Smooth muscle cell (in vitro differentiated cells): ENCODE data around the gene LARP4B. TPM values are rescaled to one million over a fixed set of nuclear protein-coding genes. Genes with fewer than 3 reads are reported as not detected.

Experiments used
- DNase-seq: peaks from one replicate; lab custom pipeline; 2025; ENCODE audit not compliant: unreplicated experiment; lab: John Stamatoyannopoulos, UW
- H2AFZ ChIP-seq: fragments of 200-600 bp; sonication (generic); 2 replicates; pipeline ENCODE4 v1.6.0; 2016; ENCODE audit warnings: antibody characterized with exemption, low read depth, mild to moderate bottlenecking
- H3F3A ChIP-seq: fragments of 200-600 bp; sonication (generic); 2 replicates; pipeline ENCODE4 v1.6.0; 2017; ENCODE audit warnings: antibody characterized with exemption, low read depth
- H3K27ac ChIP-seq: fragments of 200-600 bp; sonication (generic); 2 replicates; pipeline ENCODE4 v1.5.1; 2016; ENCODE audit warnings: low read depth, mild to moderate bottlenecking
- H3K27me3 ChIP-seq: fragments of 200-600 bp; sonication (generic); 2 replicates; pipeline ENCODE4 v1.6.1; 2016; ENCODE audit warnings: low read depth, mild to moderate bottlenecking
- H3K36me3 ChIP-seq: fragments of 200-600 bp; sonication (generic); 2 replicates; pipeline ENCODE4 v1.5.1; 2016; ENCODE audit warnings: low read depth
- H3K4me1 ChIP-seq: fragments of 200-600 bp; sonication (generic); 2 replicates; pipeline ENCODE4 v1.5.1; 2016; ENCODE audit warnings: low read depth
- H3K4me2 ChIP-seq: fragments of 200-600 bp; sonication (generic); 2 replicates; pipeline ENCODE4 v1.6.0; 2016; ENCODE audit warnings: mild to moderate bottlenecking
- H3K4me3 ChIP-seq: fragments of 200-600 bp; sonication (generic); 2 replicates; pipeline ENCODE4 v1.5.1; 2016; ENCODE audit warnings: mild to moderate bottlenecking
- H3K79me2 ChIP-seq: fragments of 200-600 bp; sonication (generic); 2 replicates; pipeline ENCODE4 v1.6.0; 2016; ENCODE audit warnings: low read depth, mild to moderate bottlenecking
- H3K9ac ChIP-seq: fragments of 200-600 bp; sonication (generic); 2 replicates; pipeline ENCODE4 v1.6.0; 2016; ENCODE audit warnings: low read depth
- H3K9me3 ChIP-seq: fragments of 200-600 bp; sonication (generic); replicated peaks from 2 replicates; pipeline ENCODE4 v1.5.1; 2016; ENCODE audit warnings: low read depth
- H4K20me1 ChIP-seq: fragments of 200-600 bp; sonication (generic); 2 replicates; pipeline ENCODE4 v1.6.0; 2016; ENCODE audit warnings: low read depth
- CTCF ChIP-seq: fragments of 200-600 bp; sonication (generic); IDR thresholded peaks from 2 replicates; pipeline ENCODE4 v1.5.1; 2017; ENCODE audit warnings: borderline replicate concordance, mild to moderate bottlenecking, antibody characterized with exemption; ENCODE audit not compliant: insufficient read depth, poor library complexity, severe bottlenecking
- WGBS: methylation state at CpG from one replicate; pipeline ENCODE4 v1.1.7; 2016; ENCODE audit warnings: low lambda C conversion rate; 5-methylcytosine and 5-hydroxymethylcytosine counted together
- polyA plus RNA-seq: library from polyadenylated mRNA; unstranded; fragments of >200 nt; fragmentation: Nextera tagmentation; extraction: Ambion mirVana; gene quantifications from 2 replicates; pipeline ENCODE4 v1.2.1, GENCODE V29; 2016
- total RNA-seq: library from RNA; depleted of rRNA; stranded (reverse); fragments of >200 nt; gene quantifications from 2 replicates; pipeline ENCODE4 v1.2.3, GENCODE V29; 2014

LARP4B gene
- total and polyA plus RNA-seq, 2 experiments from 2014 or later, result 16.7 to 24.9 TPM

GRCh38 chr10:843703-844102 is 87.8 kb downstream of the LARP4B start:
- WGBS, result 100% methylated on average over 1 of the region's 1 CpG
- Histone ChIP-seq H3K4me3 (no peak overlapping the region), H3K9ac (no peak overlapping the region), H3K79me2 (peaks cover 56% of the 10 kb centered on the region), H3F3A (no peaks in the 10 kb centered on the region), H3K27ac (no peak overlapping the region), H3K36me3 (peaks cover 12% of the 10 kb centered on the region), H3K27me3 (no peaks in the 10 kb centered on the region), H3K4me1 (no peaks in the 10 kb centered on the region), H3K4me2 (no peak overlapping the region), H4K20me1 (peaks cover 51% of the 10 kb centered on the region), H3K9me3 (no peaks in the 10 kb centered on the region), H2AFZ (no peak overlapping the region)
- no peak for DNase-seq
- no peak for TF ChIP-seq CTCF

- H3K9ac ChIP-seq, result no peak overlapping the region
- peaks cover 55% of the 10 kb centered on the region for H4K20me1 ChIP-seq
- no peak overlapping the region for H2AFZ ChIP-seq
- peaks cover 52% of the 10 kb centered on the region for H3K79me2 ChIP-seq
- no peaks in the 10 kb centered on the region for H3F3A ChIP-seq
- peaks cover 12% of the 10 kb centered on the region for H3K36me3 ChIP-seq
- H3K4me1 ChIP-seq, result no peaks in the 10 kb centered on the region
- WGBS, result 98% methylated on average over 6 of the region's 6 CpGs
- H3K4me3 ChIP-seq, result no peak overlapping the region
- DNase-seq, result no peak
- H3K4me2 ChIP-seq, result no peak overlapping the region
- no peak overlapping the region for H3K27ac ChIP-seq
- TF ChIP-seq CTCF, result no peak
- H3K9me3 ChIP-seq, result no peaks in the 10 kb centered on the region
- H3K27me3 ChIP-seq, result no peaks in the 10 kb centered on the region
Observed at GRCh38 chr10:842795-843194, 88.7 kb downstream of the LARP4B start.

GRCh38 chr10:841535-841934 is 90.0 kb downstream of the LARP4B start:
- Histone ChIP-seq H3K4me2 (no peak overlapping the region), H3F3A (no peaks in the 10 kb centered on the region), H3K9ac (no peak overlapping the region), H3K36me3 (peaks cover 12% of the 10 kb centered on the region), H3K27ac (no peak overlapping the region), H3K9me3 (no peaks in the 10 kb centered on the region), H4K20me1 (peaks cover 55% of the 10 kb centered on the region), H3K4me1 (no peaks in the 10 kb centered on the region), H3K4me3 (no peak overlapping the region), H3K27me3 (no peaks in the 10 kb centered on the region), H2AFZ (no peak overlapping the region), H3K79me2 (peaks cover 40% of the 10 kb centered on the region)
- DNase-seq, result no peak
- no peak for TF ChIP-seq CTCF
- 97% methylated on average over 5 of the region's 5 CpGs for WGBS

- 96% methylated on average over 9 of the region's 9 CpGs for WGBS
- H3K9me3 ChIP-seq, result no peaks in the 10 kb centered on the region
- H3K4me2 ChIP-seq, result no peak overlapping the region
- DNase-seq, result no peak
- no peak overlapping the region for H3K9ac ChIP-seq
- TF ChIP-seq CTCF, result no peak
- H3K4me3 ChIP-seq, result no peak overlapping the region
- no peaks in the 10 kb centered on the region for H3F3A ChIP-seq
- peaks cover 42% of the 10 kb centered on the region for H3K79me2 ChIP-seq
- H3K27me3 ChIP-seq, result no peaks in the 10 kb centered on the region
- peaks cover 21% of the 10 kb centered on the region for H3K36me3 ChIP-seq
- peaks cover 42% of the 10 kb centered on the region for H4K20me1 ChIP-seq
- no peak overlapping the region for H3K27ac ChIP-seq
- no peak overlapping the region for H2AFZ ChIP-seq
- no peaks in the 10 kb centered on the region for H3K4me1 ChIP-seq
Observed at GRCh38 chr10:839550-840205, 91.8 kb downstream of the LARP4B start.
